ENCODE data around the gene SPATA12.

- TF ChIP-seq POLR2A (IDR thresholded peaks at IDR 0.05): no peak
- TF ChIP-seq CTCF (IDR thresholded peaks at IDR 0.05): no peak
These were observed 49.4 kb upstream of the SPATA12 start for GRCh38 chr3:57011022-57011421.
